Suppressor macrophage (primary cell): Measurements from ENCODE around the gene ZMIZ1.

Experiments used
- DNase-seq, 4 experiments: peaks; one replicate each; pipeline ENCODE4 v3.0.0-alpha.2; 2020 to 2022

The ZMIZ1 gene

DNA sequence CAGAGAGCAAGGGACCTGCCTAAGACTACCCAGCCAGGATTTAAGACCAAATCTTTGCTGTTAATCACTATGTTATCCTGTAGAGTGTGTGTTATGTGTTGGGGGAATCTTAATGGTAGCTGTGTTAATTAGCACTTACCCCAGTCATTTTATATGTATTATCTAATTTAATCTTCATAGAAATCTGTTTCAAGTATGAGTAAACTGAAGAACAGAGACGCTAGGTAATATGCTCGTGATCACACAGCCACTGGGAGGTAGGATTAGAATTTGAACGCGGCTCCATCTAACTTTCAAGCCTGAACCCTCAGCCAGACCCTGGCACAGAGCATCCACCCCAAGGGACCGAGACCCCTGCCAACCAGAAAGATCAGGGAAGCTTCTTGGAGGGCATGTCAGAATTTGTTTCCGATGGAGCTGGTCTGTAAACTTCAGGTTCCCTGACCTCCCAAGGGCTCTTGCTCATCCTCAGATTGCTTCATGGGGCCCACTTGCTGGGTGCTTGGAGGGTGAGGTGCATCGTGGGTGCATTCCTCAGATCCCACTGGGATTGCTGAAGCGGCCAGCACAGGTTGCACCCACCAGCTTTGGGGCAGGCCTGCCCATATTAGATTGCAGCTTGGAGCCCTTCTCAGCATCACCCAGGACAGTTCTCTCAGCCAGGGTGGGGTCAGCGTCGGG, 105.0 kb downstream of the ZMIZ1 start:
- DNase-seq = no peak

DNA sequence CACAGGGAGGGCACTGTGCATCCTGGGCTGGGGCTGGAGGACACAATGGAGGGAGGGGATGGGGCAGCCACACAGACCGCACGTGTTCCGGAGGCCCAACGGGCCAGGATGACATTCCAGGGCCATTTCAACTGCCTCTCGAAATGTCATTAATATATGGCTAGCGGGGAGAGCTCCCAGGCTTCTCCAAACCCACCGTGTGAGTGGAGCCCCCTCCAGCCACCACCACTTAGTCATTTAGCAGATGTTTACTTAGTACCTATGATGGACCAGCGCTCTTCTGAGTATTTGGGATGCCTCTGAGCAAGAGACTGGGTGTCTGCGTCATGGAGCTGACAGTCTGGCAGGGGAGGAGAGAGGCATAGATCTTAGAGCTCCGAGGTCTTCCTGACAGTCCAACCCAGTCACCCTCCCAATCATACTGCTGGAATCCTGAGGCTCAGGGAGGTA, 107.3 kb downstream of the ZMIZ1 start:
- no peak for DNase-seq

DNA sequence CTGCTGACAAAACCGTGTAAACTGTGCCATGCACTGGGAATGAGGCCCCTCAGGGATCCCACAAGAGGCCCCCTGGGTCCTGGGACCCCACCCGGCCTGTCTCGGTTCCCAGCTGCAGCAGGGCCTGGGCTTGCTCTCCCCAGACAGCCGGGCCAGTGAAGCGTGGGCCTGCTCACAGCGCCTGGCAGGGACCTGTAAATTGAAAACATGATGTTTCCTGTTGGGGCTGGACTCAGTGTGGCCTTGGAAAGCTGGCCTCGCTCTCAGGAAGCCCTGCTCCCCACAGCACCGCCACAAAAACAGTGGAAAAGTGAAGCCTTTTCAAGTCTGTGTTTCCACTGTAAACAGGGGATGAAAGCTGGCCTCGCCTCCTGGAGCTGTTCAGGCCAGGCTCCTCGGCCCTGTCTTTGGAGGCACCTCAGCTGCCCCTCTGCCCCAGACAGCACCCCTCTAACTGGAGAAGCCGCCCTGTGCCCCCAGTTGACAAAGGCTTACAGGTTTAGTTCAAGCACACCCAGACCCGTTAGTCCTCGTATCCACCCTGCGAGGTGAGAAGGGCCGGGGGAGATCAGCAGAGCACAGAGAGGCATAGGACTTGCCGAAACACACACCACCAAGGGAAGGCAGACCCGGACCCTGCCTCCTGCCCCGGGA, 108.3 kb downstream of the ZMIZ1 start:
- DNase-seq = no peak

DNA sequence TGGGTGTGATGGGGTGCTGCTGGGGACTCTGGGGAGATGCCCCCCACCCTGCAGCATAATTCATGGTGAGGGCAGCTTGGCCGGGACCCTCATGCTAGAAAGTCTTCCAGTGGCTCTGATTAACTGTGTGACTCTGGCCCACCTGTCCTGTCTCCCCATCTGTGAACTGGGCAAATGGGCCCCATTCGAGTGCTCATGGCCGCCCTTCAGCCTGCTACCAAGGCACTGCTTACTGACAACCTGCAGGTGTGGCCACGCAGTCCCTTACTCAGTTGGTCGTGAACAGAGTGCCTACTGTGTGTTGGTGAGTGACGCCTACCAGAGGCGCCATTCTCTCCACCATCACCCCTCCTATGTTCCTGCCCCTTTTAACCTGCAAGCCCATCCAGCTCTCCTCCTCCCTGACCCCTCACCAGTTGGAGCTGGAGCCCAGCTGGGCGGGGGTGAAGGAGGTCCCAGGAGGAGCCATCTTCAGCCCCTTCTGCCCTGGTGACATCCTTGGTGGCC, 109.4 kb downstream of the ZMIZ1 start:
- DNase-seq = no peak

DNA sequence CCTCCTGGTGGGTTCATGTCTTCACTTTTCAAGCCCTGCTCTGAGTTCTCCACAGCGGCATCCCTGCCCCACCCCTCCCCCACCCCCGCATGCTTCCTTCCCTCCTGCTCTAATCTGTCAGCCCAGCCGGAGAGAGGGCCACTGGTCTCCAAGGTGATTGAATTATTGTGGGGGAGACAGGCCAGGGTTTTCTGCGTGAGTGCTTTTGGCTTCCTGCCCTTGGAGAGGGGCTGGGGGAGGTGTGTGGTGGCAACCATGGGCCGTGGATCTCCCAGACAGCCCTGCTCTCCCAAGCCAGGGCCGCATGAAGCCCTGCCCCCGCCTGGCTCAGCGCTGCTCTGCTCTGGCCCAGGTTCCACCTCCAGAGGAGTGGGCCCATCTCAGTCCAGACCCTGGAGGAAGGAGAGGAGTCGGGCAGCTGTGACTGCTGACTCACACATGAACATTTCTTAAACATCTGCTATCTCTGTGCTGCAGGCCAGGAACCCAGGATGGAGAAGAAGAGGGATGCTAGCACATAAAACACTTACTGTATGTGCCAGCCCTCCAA, 109.9 kb downstream of the ZMIZ1 start:
- DNase-seq = peak; percentile 59 to 79 (median 74)

DNA sequence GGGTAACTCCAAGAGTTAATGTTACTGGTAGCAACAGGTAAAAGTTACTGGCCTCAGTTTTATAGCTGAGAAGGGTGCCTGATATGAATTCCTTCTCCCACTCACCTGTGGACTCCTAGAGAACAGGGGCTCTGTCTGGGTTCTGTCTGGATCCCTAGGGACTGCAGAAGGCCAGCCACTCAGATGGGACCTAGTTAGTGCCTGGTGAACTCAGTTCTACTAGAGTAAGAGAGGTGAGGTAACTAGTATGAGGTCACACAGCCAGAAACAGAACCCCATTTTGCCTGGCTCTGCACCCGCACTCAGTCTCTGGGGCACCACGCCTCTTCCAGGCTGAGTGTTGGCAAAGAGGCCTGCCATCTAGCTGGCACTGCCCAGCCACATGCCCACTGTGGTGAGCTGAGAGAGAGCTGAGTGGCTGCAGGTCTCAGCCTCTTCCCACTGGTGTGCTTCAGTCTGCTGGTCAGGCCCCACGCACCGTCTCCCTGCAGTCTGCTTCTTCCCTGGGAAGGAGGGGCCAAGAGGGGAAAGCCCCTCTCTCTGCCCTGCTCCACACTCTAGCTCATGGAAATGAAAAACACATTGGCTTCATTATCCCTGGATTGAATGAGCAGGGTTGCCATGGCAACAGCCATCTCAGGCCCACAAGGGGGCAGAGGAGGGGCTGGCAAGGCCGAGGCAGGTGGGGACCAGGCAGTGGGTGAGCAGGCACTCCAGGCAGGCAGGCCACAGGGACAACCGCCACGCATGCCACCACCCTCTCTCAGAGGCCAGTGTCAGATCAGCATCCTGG, 110.6 kb downstream of the ZMIZ1 start:
- peak; percentile 35 to 63 (median 44) for DNase-seq

DNA sequence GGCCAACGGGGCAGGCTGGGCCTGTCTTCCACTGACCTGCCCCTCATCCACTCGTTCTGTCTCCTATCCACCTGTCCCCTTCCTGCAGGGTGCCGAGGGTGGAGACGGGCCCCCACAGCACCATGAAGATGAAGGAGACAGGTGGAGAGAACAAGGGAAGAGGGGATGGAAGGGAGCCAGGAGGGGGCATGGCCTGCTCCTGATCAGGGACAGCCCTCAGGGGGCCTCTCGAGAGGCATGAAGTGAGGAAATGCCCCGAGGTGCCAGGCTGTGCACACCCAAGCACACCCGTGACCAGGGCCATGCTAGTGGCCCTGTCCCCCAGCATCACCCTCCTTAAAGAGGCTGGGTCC, 111.2 kb downstream of the ZMIZ1 start:
- no peak for DNase-seq

DNA sequence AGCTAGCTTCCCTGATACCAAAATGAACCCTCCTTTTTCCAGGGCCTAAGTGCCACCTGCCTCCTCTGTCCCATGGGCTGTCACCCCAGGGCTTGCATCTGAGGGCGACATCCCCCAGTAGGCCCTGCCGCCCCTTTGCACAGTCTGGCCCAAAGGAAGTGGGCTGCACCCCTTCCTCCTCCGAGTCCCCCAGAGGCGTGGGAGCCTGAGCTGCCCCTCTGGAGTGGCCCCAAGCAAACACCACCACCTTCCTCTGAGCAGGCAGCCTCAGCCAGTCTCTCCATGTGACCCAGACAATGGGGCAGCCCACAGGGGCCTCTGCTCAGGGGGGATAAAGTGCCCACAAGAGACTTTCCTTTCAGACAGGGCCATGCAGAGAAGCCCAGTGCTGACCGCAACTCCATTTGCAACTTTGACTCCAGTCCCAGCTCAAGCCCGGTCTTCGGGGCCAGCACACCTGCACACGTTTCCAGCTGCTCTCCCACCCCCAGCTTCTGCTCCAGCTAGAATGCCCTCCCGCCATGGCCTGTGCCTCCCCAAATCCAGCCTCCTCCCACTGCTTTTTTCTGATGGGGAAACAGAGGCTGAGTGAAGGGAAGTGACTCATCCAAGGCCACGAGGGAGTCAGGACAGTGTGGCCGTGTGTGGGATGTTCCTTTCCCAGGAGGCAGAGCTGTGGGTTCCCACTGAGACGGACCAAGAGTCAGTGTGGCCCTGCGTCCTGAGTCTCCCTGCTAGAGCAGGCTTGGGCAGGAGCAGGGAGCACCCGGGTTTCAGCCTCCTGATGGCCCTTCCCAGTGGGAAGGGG, 111.9 kb downstream of the ZMIZ1 start:
- DNase-seq = peak; percentile 79 to 91 (median 90)

DNA sequence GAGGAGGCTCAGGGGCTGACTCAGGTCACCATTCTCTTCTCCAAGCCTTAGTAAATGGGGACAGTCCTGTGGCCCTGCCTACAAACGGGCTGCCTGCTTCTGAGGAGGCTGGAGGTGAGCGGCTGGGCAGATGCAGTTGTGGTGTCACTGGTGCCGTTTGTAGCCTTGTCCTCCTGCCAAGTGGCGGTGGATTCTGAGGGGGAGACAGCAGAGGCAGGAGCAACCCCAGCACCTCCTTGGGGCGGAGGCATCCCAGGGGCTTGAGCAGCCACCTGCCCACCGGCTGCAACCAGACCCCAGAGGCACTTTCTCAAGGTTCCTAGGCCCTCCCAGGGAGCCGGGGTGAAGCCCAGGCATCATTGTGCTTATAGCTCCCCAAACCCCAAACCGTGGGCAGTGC, 112.5 kb downstream of the ZMIZ1 start:
- DNase-seq = no peak

DNA sequence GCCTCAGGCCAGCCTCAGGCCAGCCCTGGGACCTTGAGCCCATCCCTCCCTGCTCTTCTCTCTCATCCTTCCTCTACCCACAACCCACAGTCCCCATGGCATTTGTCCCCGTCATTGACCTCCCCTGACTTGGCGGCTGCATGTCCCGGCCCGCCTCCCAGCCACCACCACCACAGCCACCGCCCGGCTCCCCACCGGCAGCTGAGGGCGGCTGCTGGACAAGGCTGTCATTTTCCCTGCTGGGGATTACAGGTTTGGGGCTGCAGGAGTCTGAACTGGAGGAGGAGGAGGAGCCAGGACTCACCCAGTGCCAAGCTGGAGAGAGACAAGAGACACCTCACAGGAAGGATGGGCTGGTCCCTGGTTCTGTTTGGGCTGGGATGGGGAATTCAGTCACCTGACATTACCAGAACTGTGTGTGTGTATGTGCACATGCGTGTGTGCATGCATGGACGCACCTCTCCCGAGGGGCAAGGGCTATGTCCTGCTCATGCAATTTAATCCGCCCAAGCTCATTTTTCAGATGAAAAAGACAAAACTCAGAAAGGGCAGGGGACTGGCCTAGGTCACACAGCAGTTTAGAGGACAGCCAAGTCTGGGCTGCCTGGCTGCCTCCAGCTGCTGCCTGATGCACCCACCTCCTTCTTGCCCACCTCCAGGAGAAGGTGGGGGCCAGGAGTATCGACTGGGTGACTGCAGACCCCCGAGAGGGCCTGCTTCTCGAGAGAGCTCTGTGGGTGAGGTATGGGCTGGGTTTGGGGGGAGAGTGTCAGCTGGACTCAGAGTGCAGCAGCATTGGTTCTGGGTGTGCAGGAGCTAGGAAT, 113.1 kb downstream of the ZMIZ1 start:
- DNase-seq = peak; percentile 30 to 69 (median 57)

DNA sequence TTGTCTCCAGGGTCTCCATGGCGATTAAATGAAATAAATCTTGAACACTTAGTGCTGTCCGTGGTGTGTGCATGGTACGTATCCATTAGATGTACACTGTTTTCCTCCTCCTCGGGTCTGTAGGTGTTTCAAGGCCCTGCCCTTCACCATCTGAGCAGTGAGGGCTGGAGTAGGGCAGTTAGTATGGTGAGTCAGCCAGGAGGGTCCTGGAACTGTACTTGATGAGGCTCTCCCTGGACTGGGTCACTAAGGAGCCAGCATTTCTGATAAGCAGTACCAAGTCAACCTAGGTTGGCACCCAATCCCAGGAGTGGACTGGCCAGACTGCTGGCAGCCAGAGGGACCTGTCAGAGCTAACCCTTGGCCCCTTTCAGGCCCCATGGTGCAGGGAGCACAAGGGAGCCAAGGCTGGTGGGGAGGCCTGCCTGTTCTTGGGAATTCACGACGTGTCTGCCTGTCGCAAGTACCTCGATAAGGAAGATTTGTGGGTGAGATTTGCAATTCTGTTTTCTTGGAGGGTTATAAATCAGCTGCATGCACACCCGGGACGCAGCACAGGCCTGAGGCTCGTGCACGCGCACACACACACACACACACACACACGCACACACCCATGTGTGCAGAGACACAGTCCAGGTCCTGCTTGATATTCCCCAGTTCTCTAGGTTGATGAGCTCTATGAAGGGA, 114.2 kb downstream of the ZMIZ1 start:
- no peak for DNase-seq

DNA sequence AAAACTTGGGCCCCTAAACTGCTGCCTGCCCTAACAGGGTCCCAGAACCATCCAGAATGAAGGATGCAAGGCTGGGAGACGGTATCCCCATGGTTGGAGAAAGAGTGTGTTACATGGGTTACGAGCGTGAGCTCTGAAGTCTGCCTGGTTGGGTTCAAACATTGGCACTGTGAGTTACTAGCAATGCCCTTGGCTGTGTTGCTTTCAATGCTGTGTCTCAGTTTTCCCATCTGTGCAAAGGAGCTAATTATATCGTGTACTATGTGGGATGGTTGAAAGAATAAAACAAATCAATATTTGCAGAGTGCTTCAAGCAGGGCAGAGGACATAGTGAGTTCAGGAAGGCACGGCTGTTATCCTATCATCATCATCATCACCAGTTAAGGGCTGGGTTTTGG, 114.7 kb downstream of the ZMIZ1 start:
- no peak for DNase-seq

DNA sequence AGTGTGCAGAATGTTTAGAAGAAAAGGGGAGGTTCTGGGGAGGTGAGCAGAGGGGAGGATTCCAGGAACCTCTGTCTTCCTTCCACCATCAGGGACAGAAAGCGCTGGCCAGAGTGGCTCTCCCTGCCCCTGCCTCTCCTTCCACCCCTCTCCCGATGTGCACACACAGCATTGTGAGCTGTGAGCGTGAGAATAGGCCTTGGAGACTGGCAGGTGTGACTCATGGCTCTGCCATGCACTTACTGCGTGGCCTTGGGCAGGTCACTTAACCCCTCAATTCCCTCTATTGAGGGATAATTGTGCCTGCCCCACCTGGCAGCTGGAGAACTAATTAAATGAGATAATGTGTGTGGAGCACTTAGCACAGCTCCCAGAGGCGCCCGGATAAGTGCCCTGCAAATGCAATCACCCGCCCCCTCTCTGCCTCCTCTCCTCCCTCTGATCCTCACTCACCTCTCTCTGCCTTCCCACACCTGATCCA, 115.4 kb downstream of the ZMIZ1 start:
- peak in 1 of 4 experiments; percentile 37 for DNase-seq

DNA sequence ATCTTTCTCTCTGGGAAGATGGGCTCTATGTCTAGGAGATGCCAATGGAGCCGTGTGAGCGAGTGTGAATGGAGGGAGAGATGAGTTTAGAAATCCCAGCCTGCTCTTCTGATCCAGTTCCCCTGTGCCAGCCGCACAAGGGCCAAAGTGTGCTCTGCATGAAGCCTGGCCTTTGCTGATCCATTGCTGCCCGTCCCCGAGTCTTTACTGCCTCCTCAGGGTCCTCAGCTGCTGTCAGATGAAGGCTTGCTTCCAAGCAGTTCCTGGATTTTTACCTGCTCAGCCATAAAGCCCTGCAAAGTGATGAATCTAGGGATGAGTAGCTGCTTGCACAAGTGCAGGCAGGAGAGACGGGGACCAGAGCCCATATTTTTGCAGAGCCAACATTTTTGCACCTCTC, 115.9 kb downstream of the ZMIZ1 start:
- DNase-seq = no peak

DNA sequence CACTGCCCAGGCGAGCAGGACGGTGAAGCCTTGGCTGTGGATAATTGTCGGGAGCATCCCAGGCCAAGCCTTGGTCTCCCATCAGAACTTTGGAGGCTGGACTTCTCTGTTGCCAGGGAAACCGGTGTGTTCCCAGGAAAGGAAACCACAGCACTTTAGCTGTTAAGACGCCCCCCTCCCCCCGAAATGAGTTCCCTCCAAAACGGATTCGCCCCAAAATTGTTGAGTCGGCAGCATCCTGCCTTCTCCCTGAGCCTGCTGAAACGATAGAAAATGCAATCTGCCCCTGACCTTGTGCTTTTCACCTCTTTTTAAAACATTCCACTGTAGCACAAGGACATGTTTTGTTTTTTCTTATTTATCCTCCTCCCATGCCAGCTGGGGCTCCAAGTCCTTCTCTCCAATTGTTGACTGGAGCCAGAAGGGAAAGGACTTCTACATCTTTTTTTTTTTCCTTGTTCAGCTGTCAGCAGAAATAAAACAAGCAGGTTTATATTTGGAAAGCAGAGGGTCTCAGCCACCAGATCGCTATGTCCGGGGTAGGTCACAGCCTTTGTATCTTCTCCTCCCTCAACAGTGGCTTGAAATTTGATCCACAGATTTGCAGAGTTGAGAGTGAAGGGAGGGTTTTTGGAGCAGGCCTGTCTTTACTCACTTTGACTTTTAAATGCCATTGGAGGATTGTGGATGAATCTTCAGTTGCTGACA, 116.5 kb downstream of the ZMIZ1 start:
- DNase-seq = no peak

DNA sequence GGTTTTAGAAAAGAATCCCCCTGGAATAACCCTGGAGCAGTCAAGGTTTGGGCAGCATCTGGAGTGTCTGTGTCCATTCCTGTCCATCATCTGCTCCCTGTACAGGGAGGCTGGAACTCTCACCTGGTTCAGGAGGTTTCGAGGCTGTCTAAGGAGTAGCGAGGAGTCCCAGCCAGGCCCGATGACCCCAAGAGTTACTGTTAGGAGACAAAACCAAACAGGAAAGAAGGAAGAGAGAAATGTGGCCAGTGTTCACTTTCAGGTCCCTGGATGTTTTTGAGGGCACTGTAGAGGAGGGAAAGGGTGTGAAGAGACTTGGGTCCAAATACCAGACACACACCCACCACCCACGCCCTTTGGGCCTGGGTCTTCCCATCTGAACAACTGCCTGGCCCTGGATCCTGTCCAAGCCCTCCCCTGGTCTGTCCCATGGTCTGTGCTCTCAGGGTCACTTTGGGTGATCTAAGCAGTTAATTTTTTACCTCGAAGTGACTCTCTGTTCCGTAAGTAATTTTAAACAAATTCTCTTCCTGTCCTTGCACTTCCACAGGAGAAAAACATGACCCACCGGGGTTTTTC, 117.1 kb downstream of the ZMIZ1 start:
- DNase-seq = no peak

DNA sequence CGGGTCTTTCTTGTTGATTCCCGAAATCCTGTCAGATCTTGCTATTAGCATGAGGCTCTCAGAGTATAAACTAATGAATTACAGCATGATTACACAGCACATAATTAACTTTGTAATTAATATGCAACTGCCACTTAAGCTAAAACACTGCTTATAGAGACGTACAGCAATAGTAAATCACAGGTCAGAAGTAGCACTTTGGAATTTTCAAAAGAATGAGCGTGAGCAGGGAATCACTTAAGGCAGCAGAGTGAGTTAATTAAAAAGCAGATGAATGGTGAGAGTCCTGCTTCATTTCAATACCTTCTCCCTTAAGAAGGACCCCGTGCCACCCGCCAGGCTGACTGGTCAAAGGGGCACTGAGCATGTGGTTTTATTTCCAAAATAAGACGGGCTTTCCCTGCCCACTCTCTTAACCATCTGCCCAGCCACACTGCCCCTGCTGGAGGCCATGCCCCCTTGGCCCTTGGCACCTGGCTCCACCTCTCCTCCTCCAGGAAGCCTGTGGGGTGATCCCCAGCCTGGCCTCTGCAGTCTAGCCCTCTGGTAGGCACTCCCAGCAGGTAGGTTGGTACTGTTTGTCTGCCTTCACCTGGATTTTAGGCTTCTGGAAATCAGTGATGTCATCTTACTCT, 117.8 kb downstream of the ZMIZ1 start:
- no peak for DNase-seq

DNA sequence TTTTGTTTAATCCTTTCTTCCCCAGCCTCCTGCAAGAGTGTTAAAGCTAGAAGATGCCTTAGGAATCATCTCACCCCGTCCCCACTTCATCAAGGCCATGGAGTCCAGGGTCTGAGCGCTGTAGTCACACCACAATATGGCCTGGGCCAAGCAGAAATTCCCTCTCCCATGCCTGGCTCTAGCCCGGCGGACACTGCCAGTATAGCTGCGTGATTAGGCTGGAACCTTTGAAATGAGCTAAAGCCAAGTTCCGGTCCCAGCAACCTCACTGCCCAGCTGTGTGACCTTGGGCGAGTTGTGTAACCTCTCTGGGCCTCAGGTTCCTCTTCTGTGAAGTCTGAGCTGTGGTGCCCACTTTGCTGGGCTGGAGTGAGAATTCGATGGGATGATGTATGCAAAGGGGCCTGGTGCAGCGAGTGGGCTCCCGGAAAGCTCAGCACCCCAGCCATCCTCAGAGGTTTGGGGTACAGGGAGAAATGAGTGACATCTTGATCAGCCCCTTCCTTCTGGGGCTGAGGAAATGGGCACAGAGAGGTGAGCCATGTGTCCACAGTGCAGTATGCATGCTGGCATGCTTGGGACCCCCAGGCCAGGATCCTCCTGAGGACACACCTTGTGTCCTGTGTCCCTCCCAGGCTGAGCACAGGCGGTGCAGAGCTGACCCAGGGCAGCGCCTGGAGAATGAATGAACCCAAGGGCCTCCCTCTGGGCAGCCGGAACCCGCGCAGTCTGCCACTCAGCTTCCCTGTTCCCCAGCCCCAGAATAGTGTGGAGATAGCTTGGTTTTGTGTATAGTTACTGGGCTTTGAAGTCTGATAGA, 118.6 kb downstream of the ZMIZ1 start:
- DNase-seq = peak; percentile 65 to 82 (median 78)
